ENCODE data around the gene SURF1. TPM values are rescaled to one million over a fixed set of nuclear protein-coding genes. Genes with fewer than 3 reads are reported as not detected.
A peak's percentile ranks its signal among the peaks of the same experiment; 100 is the strongest.
"Not testable (repeated sequence)": the region's sequence is repeated elsewhere in the genome, so short reads cannot be mapped to it uniquely, and the experiment has no call there.

SURF1 gene
- total RNA-seq, 2 donors from 2014 or later, result 26.0 to 28.4 TPM

- Mint-ChIP-seq H3K36me3 (peaks cover 6% of the 10 kb centered on the region), H3K4me1 (ENCODE audit: low read depth in 2 of 2) (peaks cover 41 to 45% of the 10 kb centered on the region in 2 donors), H3K4me3 (peak overlapping the region; percentile 56), H3K27me3 (no peaks in the 10 kb centered on the region), H3K9me3 (no peaks in the 10 kb centered on the region), H3K27ac (peak overlapping the region; percentile 74 to 86)
- ATAC-seq (no peak), DNase-seq (ENCODE audit: low spot score) (no peak)
Measured at GRCh38 chr9:133340256-133340655, 16.0 kb downstream of the SURF1 start.

- no peaks in the 10 kb centered on the region for H3K27me3 Mint-ChIP-seq
- H3K4me1 Mint-ChIP-seq (ENCODE audit: low read depth in 2 of 2), result peaks cover 41 to 52% of the 10 kb centered on the region in 2 donors
- peak overlapping the region; percentile 74 to 86 for H3K27ac Mint-ChIP-seq
- H3K36me3 Mint-ChIP-seq, result peaks cover 6% of the 10 kb centered on the region
- H3K9me3 Mint-ChIP-seq, result no peaks in the 10 kb centered on the region
- DNase-seq (ENCODE audit: low spot score) (no peak), ATAC-seq (no peak)
- H3K4me3 Mint-ChIP-seq, result peak overlapping the region; percentile 5
Measured at GRCh38 chr9:133339641-133340040, 16.6 kb downstream of the SURF1 start.

DNA sequence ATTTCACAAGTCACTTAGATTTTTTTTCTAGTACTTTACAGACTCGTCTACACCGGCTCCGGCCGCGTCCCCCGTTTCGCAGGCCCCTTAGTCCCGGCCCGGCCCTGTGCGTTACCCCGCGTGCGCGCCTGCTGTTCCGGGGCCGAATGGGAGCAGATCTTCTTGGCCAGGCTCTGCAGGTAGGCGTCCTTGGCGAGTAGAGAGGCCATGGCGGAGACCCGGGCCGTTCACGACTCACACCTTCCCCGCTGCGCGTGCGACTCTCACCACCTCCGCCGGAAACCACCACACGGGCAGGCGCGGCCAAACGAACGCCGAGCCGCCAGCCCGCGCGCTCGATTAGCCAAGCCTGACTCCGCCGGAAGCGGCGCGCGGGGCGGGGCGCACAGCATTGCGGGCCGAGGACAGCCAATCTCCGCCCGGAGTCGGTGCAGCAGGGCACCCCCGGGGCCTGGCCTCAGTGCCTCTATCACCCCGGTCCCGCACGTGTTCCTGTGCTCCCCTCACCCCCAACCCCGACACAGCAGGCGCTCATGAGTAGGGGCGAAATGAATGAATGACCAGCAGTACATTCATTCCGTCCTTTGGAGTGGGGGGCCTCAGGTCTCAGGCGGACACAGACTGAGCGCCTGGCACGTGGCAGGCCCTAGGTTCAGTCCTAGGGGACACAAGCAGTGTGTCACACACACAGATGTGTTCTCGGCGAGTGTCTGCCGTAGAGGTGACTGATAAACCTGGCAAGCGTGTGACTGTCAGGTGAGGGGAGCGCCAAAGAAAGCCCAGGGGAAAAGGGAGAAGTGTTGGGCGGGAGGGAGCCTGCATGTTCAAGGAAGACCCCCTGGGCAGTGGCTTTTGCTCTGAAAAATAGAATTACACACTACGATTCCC lies 20.1 kb downstream of the SURF1 start, which contains the start of gene SURF6:
Gene SURF6, minus strand, starts transcription at position 265 of the 888 bp plus-strand sequence. Its CDS starts 56 bp downstream, at position 209.
- Mint-ChIP-seq H3K36me3 (peaks cover 6% of the 10 kb centered on the region), H3K4me3 (peak within 1 kb of the TSS; percentile 87), H3K4me1 (ENCODE audit: low read depth in 2 of 2) (peaks cover 38 to 47% of the 10 kb centered on the region in 2 donors), H3K27ac (peak within 1 kb of the TSS; percentile 82 to 85), H3K9me3 (no peaks in the 10 kb centered on the region), H3K27me3 (no peaks in the 10 kb centered on the region)
- DNase-seq (ENCODE audit: low spot score) (peak; percentile 95), ATAC-seq (peak; percentile 97)

DNA sequence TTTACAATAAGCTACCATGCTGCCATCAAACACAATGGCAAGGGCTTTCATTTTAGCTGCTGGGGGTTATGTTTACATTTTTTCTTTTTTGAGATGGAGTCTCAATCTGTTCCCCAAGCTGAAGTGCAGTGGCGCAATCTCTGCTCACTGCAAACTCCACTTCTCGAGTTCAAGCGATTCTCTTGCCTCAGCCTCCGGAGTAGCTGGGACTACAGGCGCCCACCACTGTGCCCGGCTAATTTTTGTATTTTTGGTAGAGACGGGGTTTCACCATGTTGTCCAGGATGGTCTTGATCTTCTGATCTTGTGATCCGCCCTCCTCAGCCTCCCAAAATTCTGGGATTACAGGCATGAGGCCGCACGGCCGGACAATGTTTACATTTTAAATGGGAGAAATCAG lies 21.4 kb downstream of the SURF1 start:
- Mint-ChIP-seq H3K27ac (peak overlapping the region; percentile 82 to 85), H3K4me1 (ENCODE audit: low read depth in 2 of 2) (peaks cover 25 to 35% of the 10 kb centered on the region in 2 donors), H3K36me3 (peaks cover 11% of the 10 kb centered on the region), H3K4me3 (peak overlapping the region; percentile 87)
- not testable (repeated sequence) for H3K27me3 Mint-ChIP-seq; H3K9me3 Mint-ChIP-seq; ATAC-seq; DNase-seq (ENCODE audit: low spot score)

DNA sequence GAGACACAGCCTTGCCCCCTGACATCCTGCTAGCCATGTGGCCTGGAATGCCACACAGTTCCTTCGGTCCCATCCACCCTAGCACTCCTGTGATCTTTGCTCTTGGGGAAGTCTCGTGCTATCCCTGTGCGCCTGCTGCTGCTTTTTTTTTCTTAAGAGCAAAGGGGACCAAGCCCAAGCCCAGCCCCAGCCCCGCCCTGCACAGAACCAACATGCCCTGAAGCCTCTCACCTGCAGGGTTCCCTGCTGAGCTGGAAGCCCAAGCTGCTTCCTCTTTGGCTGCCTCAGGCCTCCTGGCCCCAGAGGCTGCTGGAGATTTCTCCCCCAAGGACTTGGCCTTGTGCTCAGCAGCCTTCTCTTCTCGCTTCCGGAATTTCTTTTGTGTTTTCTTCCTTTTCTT lies 22.1 kb downstream of the SURF1 start:
- ATAC-seq (no peak), DNase-seq (ENCODE audit: low spot score) (no peak)
- H3K36me3 Mint-ChIP-seq, result peaks cover 11% of the 10 kb centered on the region
- H3K27me3 Mint-ChIP-seq, result no peaks in the 10 kb centered on the region
- peak overlapping the region; percentile 87 for H3K4me3 Mint-ChIP-seq
- no peaks in the 10 kb centered on the region for H3K9me3 Mint-ChIP-seq
- peaks cover 19 to 28% of the 10 kb centered on the region in 2 donors for H3K4me1 Mint-ChIP-seq (ENCODE audit: low read depth in 2 of 2)
- peak overlapping the region in 1 of 2 donors; percentile 45 for H3K27ac Mint-ChIP-seq

GRCh38 chr9:133333566-133333965 lies 22.7 kb downstream of the SURF1 start:
- Mint-ChIP-seq H3K4me3 (no peak overlapping the region), H3K9me3 (no peaks in the 10 kb centered on the region), H3K36me3 (peaks cover 5% of the 10 kb centered on the region), H3K27me3 (no peaks in the 10 kb centered on the region), H3K4me1 (ENCODE audit: low read depth in 2 of 2) (peaks cover 14 to 27% of the 10 kb centered on the region in 2 donors), H3K27ac (peak overlapping the region in 1 of 2 donors; percentile 45)
- ATAC-seq (no peak), DNase-seq (ENCODE audit: low spot score) (no peak)

DNA sequence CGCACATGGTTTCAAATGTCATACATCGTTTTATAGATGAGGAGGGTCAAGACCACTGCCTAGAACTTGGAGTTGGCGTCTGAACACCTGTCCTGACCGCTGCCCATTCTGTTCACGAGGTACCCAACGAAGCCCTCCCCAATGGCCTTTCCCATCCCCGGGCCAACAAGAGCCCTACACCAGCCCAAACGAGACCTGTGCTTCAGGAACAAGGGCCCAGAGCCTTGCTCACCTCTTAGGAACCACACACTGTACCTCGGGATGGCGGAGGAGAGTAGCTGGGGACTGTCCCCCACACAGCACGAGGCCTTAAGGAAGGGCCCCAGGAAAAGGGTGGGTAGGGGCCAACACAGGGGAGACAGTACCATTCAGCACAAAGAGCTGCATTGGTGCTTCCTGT lies 23.3 kb downstream of the SURF1 start:
- H3K4me3 Mint-ChIP-seq, result no peak overlapping the region
- H3K27me3 Mint-ChIP-seq, result no peaks in the 10 kb centered on the region
- ATAC-seq (no peak), DNase-seq (ENCODE audit: low spot score) (no peak)
- peaks cover 14 to 29% of the 10 kb centered on the region in 2 donors for H3K4me1 Mint-ChIP-seq (ENCODE audit: low read depth in 2 of 2)
- peaks cover 5% of the 10 kb centered on the region for H3K36me3 Mint-ChIP-seq
- no peaks in the 10 kb centered on the region for H3K9me3 Mint-ChIP-seq
- H3K27ac Mint-ChIP-seq, result no peak overlapping the region

DNA sequence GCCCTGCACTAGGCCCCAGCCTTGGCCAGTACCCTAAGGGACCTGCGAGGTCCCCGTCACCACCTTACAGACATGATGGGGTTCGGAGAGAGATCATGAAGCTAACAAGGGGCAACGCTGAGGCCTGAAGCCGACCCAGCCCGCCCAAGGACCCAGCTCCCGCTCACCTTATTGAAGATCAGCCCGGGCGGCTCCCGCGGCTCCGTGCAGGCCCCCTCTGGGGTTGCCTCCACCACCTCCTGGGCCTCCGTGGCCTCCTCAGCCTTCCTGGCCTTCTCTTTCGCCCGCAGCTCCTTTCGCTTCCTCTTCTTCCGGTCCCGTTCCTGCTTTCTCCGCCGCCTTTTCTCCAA lies 23.9 kb downstream of the SURF1 start:
- no peaks in the 10 kb centered on the region for H3K9me3 Mint-ChIP-seq
- no peak overlapping the region for H3K27ac Mint-ChIP-seq
- ATAC-seq, result no peak
- no peaks in the 10 kb centered on the region for H3K27me3 Mint-ChIP-seq
- peaks cover 11 to 29% of the 10 kb centered on the region in 2 donors for H3K4me1 Mint-ChIP-seq (ENCODE audit: low read depth in 2 of 2)
- H3K36me3 Mint-ChIP-seq, result peaks cover 5% of the 10 kb centered on the region
- DNase-seq (ENCODE audit: low spot score), result no peak
- H3K4me3 Mint-ChIP-seq, result no peak overlapping the region

DNA sequence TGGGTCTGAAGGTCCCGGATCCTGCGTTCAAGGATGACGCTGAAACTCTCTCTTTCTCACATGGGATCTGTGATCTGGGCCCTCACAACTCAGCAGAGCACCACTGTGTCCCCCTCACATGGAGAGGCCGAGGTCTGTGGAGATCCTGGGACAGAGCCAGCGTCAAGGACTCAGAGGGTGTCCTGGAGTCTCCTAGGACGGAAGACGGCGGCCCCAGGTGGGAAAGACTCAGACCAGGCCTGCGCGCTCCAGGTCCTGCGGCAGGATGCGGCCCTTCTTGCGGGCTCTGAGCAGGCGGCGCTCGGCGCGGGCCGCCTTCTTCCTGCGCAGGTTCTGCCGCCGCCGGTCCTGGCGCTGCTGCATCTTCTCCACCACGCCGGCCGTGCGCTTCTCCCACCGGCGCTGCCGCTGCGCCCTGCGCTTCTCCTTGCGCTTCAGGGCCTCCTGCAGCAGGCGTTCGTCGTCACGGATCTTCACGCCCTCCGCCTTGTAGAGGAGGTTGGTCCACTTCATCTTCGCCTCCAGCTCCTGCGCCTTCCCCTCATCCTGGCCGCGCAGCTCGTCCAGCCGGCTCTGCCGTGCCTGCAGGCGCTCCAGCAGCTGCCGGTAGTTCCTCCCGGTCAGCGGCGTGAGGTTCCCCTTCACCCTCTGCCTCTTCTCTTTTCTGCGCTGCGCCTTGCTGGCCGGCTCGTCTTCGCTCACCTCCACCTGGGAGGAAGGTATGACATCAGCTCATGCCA lies 24.5 kb downstream of the SURF1 start:
- DNase-seq (ENCODE audit: low spot score), result no peak

GRCh38 chr9:133331221-133331620 lies 25.1 kb downstream of the SURF1 start:
- Mint-ChIP-seq H3K4me1 (ENCODE audit: low read depth in 2 of 2) (peaks cover 11 to 28% of the 10 kb centered on the region in 2 donors), H3K9me3 (no peaks in the 10 kb centered on the region), H3K36me3 (peaks cover 5% of the 10 kb centered on the region), H3K27me3 (no peaks in the 10 kb centered on the region), H3K4me3 (no peak overlapping the region), H3K27ac (no peak overlapping the region)
- ATAC-seq (no peak), DNase-seq (ENCODE audit: low spot score) (no peak)

More for the DNA sequence above, 24.5 kb downstream of the SURF1 start:
- Mint-ChIP-seq H3K36me3 (peaks cover 5% of the 10 kb centered on the region), H3K27ac (no peak overlapping the region), H3K4me3 (no peak overlapping the region), H3K9me3 (no peaks in the 10 kb centered on the region), H3K4me1 (ENCODE audit: low read depth in 2 of 2) (peaks cover 11 to 29% of the 10 kb centered on the region in 2 donors), H3K27me3 (no peaks in the 10 kb centered on the region)
- ATAC-seq, result no peak

DNA sequence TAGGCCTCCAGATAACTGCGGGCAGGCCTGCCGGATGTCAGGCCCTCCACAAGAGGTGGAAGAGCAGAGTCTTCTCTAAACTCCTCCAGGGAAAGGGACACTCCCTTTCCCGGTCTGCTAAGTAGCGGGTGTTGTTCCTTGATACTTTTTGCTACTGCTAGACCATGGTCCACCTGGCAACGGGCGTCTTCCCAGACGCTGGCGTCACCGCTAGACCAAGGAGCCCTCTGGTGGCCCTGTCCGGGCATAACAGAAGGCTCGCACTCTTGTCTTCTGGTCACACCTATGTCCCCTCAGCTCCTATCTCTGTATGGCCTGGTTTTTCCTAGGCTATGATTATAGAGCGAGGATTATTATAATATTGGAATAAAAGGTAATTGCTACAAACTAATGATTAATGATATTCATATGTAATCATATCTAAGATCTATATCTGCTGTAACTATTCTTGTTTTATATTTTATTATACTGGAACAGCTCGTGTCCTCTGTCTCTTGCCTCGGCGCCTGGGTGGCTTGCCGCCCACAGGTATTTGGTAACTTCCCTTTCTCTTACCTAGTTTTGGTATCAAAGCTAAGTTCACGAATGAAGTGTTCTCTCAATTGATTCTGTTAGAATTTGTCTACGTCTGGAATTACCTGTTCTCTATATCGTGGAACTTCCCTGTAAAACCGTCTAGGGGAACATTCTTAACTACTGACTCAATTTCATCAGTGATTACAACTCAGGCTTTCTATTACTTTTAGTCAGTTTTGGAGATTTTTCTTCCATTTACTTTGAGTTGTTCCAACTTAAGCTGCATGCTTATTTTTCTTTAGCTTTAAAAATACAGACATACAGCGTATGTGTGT lies 26.8 kb downstream of the SURF1 start:
- DNase-seq (ENCODE audit: low spot score); H3K36me3 Mint-ChIP-seq; H3K4me3 Mint-ChIP-seq; H3K9me3 Mint-ChIP-seq; ATAC-seq; H3K27ac Mint-ChIP-seq; H3K27me3 Mint-ChIP-seq: not testable (repeated sequence)
- peaks cover 8 to 12% of the 10 kb centered on the region in 2 donors for H3K4me1 Mint-ChIP-seq (ENCODE audit: low read depth in 2 of 2)

DNA sequence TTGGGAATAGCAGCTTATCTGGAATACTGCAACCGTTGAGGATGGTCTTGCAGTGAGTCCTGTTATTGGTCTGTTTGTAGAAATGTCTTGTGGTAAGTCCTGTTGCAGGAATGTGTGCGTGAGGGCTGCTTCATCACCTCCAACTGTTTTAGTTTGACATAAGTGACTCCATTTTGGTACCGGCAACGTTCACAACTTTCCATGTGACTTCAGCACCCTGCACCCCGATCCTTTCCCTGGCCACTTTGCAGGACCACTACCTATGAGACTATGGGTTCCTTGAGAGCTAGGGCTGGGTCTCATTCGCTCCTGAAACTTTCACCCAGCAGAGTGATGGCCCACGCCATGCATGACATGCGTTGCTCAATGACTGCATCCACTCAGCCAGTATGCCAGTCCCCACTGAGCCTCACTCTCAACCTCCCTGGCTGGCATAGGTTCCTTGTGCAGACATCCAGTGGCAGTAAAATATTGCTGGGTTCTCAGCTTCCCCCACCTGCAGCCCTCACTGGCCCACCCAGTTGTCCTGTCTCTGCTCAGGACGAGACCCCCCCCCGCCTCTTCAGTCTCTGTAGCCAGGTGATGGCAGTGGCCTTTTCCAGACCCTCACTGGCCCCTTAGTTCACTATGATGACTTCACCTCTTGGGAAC lies 28.3 kb downstream of the SURF1 start:
- peaks cover 3 to 6% of the 10 kb centered on the region in 2 donors for H3K4me1 Mint-ChIP-seq (ENCODE audit: low read depth in 2 of 2)
- ATAC-seq, result no peak
- peaks cover 5% of the 10 kb centered on the region for H3K36me3 Mint-ChIP-seq
- H3K27ac Mint-ChIP-seq, result no peak overlapping the region
- H3K27me3 Mint-ChIP-seq, result no peaks in the 10 kb centered on the region
- DNase-seq (ENCODE audit: low spot score), result no peak
- no peak overlapping the region for H3K4me3 Mint-ChIP-seq
- H3K9me3 Mint-ChIP-seq, result no peaks in the 10 kb centered on the region

- not testable (repeated sequence) for DNase-seq (ENCODE audit: low spot score); H3K27ac Mint-ChIP-seq; H3K36me3 Mint-ChIP-seq; H3K27me3 Mint-ChIP-seq; H3K4me3 Mint-ChIP-seq; H3K9me3 Mint-ChIP-seq; ATAC-seq; H3K4me1 Mint-ChIP-seq (ENCODE audit: low read depth in 2 of 2)
Measured at GRCh38 chr9:133327021-133327420, 29.3 kb downstream of the SURF1 start.
